Measurements from ENCODE around the gene MUS81.
"Not testable (repeated sequence)": the region's sequence is repeated elsewhere in the genome, so short reads cannot be mapped to it uniquely, and the experiment has no call there.

Gene MUS81

DNA sequence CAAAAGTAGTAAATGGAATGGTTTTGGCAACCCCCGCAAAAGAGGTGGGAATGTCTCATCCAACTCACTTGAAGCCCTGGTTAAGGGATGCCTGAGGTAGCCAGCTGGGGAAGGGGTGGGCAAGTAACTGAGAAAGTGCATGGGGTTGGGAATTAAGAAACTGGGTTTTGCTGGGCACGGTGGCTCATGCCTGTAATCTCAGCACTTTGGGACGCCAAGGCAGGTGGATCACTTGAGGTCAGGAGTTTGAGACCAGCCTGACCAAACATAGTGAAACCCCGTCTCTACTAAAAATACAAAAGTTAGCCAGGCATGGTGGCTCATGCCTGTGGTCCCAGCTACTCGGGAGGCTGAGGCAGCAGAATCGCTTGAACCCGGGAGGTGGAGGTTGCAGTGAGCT, 11.5 kb upstream of the MUS81 start:
- DNase-seq (ENCODE audit: low read depth in 2 of 2) = not testable (repeated sequence)

DNA sequence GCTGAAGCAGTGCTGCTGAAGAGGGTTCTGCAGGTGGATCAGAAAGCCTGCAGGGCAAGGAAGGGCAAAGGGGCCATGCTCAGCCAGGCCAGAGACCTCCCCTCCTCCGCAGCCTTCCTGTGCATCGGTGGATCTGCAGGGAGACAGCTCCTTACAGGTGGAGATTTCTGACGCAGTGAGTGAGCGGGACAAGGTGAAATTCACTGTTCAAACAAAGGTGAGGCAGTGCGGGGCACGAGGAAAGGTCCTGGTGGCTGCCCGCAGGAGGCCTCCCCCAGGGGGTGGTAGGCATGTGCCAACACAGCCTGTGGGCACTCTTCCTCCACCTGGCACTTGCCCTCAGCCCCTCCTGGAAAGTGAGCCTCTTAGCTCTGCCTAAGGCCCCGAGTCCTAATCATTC, 10.9 kb upstream of the MUS81 start:
- DNase-seq (ENCODE audit: low read depth in 2 of 2) = no peak

DNA sequence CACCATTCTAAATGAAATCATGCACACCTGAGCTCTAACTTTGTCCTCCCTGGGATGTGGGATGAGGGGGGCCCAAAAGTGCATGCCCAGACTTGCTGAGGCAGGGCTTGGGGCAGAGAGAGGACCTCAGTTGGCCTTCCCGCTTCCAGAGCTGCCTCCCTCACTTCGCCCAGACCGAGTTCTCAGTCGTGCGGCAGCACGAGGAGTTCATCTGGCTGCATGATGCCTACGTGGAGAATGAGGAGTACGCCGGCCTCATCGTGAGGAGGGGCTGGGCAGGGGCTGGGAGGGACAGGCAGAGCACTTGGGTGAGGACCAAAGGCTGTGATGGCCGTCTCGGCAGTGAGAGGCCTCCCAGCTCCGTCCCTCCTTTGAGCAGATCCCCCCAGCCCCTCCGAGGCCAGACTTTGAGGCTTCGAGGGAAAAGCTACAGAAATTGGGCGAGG, 10.4 kb upstream of the MUS81 start:
- no peak for DNase-seq (ENCODE audit: low read depth in 2 of 2)

DNA sequence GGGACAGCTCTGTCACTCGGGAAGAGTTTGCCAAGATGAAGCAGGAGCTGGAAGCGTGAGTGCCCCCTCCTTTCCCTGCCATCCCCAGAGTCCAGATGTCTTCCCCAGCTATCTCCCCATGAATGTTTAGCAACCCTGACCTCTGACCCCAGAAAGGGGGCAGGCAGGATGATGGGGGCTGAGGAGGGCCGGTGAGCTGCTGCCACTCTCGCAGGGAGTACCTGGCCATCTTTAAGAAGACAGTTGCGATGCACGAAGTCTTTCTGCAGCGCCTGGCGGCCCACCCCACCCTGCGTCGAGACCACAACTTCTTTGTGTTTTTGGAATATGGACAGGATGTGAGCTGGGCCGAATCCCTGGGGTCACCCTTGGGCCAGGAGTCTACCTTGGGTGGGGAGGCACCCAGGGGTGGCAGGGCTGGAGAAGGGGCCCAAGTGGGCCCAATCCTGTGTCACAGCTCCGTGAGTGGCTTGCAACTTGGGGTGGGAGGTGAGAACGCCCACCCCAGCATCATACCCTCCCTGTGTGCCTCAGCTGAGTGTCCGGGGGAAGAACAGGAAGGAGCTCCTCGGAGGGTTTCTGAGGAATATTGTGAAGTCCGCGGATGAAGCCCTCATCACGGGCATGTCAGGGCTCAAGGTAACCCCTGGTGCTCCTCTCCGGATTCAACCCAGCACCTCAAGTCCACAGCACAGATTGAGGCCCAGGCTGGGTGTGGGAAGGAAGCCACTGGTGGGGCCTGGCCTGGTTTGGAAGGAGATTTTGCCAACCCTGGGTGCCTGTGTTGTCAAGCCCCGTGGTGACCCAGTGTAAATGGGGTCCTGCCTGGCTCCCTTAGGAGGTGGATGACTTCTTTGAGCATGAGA, 9.8 kb upstream of the MUS81 start:
- no peak for DNase-seq (ENCODE audit: low read depth in 2 of 2)

DNA sequence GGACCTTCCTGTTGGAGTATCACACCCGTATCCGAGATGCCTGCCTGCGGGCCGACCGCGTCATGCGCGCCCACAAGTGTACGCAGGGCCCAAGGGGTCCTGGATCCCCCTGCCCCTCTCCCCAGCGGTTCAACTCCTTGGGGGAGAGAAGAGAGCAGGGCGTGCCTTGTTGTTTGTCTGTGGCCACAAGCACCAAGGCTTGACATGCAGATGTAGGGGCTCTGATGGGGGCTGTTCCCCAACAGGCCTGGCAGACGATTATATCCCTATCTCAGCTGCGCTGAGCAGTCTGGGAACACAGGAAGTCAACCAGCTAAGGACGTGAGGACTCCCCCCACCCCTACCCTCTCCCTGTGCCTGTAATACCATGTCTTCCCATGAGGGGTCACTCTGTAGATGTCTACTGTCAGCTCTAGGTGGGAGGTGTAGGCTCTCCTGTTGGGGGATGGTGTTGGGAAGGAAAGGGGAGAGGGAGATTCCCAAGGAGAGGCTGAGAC, 9.1 kb upstream of the MUS81 start:
- no peak for DNase-seq (ENCODE audit: low read depth in 2 of 2)

DNA sequence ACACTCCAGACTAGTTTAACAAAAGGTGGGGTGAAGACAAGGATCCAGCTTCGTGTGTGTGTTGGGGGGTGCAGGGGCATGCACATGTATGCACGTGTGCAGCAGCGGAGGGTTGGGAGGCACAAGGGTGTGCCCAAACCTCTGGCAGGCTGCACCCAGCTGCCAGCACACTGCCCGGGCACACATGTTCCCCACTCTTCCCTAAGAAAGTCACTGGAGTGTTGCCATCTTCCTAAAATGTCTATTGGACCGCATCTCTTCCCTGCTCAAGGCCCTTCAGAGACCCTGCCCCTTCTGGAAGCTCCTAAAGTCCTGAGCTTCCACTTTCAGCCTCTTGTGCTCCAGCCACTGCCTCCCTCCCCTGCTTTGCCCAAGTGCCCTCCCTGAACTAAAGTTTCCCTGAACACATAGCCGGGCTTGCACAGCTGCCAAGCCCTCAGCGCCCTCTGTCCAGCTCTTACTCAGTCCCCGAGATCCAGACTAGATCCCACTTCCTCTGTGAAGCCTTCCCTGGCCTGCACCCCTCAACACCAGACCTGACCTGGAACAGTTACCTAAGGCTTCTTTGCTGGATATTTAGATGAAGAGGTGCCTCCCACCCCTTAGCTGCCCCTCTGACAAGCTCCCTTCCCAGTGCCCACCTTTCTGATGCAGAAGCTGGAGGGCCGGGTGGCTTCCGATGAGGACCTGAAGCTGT, 8.3 kb upstream of the MUS81 start:
- DNase-seq (ENCODE audit: low read depth in 2 of 2) = no peak

DNA sequence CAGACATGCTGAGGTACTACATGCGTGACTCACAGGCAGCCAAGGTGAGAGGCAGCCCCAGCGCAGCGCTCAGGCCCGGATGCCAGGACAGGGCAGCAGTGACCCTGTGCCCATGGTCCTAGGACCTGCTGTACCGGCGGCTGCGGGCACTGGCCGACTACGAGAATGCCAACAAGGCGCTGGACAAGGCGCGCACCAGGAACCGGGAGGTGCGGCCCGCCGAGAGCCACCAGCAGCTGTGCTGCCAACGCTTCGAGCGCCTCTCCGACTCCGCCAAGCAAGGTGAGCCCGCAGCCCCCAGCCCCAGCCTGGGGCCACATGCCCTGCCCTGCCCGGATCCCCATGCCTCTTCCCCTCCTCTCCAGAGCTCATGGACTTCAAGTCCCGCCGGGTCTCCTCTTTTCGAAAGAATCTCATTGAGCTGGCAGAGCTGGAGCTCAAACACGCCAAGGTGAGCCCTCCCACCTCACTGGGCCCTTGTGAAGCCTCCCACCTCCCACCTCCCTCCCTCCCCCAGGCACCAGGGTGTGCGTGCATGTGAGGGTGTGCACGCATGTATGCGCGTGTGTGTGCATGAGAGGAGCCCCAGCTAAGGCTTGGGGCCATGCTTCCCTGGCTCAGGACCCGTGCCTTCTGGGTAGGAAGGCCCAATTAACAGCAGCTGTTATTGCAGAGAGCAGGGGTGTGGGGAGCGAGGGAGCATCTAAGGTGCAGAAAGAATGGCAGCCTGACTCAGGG, 7.6 kb upstream of the MUS81 start:
- no peak for DNase-seq (ENCODE audit: low read depth in 2 of 2)

DNA sequence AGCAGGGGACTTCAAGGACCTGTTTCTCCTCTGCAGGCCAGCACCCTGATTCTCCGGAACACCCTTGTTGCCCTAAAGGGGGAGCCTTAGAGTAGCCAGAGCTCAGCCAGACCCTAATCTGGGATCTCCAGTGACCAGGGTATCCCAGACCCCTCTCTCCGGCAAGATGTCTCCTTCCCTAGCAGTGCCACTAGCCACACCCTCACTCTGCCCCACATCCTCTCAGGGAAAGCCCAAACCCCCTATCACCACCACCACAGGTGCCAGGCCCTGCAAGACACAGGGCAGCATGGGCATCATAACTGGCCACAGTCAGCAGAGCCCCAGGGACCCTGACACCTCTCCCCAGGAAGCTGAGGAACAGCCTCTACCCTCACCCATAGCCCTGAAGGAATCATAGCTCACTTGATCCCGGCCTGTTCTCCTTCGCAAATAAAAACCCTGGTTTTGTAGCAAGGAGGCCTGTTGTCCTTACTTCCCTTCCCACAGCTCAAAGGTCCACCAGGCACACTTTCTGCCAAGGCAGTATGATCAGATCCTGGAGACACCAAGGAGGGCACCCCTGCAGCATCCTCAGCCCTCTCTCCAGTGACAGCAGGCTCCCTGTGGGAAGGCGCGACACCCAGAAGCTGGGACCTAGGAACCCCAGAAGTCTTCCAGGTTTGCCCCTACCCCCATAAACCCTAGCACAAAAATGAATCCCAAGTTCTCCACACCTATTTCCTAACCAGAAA, 6.8 kb upstream of the MUS81 start:
- no peak for DNase-seq (ENCODE audit: low read depth in 2 of 2)

DNA sequence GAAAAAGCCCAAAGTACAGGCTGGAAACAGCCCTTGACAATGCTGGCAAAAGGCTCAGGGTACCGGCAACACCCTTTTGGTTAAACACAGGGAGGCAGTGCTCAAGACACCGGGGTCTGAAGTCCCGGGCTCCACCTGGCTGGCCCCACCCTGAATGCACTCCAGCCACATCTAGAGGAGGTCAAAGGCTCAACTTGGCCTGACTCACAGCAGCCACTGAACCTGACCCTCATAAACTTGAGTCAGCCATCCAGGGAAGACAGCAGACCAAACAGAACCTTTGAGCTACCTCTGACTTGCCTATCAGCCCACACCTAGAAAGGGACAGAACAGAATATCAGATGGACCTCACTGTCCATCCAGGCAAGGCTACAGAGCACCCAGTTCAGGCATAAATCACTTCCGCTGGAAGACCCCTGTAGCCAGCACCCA, 6.1 kb upstream of the MUS81 start:
- DNase-seq (ENCODE audit: low read depth in 2 of 2) = no peak

DNA sequence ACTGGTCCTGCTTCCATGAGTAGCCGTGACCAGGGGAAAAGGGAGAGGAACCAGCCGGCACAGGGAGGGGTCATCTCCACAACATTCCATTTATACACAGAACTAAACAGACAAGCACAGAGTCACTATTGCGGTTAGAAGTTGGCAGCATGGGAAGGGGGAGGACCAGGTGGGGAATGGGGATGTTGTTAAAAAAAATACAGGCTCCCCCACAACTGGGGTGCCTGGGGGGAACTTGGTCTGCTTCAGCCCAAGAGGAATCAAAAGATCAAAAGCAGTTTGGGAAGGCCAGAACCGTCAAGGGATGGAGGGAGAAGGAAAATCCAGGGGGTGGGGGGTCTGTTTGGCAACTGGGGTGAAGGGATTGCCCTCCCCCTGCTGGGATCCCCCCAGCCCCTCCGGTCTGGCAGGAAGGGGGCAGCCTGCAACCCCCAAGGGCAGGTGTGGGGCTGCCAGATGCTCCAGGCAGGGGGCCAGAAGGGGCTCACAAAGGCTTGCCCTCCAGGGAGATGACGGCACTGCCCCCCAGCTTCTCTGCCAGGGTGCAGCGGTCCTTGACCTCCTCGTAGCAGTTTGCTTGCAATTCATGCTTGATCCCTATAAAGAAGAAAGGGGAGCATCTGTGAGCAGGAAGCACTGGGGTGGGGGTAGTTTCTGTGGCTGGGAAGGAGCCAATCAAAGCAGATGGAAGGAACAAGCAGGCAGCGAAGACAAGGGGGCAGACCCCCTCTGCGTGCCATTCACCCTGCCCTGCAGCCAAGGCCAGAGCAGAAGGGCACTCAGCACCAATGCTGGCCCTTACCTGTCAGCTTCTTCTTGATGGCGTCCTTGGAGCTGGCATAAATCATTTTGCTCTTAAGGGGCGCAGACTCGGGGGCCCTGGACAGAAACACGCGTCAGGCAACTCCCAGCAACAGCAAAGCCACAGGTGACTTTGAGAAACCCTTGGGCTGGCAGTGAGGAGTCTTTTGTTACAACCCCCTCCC, 5.1 kb upstream of the MUS81 start:
- no peak for DNase-seq (ENCODE audit: low read depth in 2 of 2)

DNA sequence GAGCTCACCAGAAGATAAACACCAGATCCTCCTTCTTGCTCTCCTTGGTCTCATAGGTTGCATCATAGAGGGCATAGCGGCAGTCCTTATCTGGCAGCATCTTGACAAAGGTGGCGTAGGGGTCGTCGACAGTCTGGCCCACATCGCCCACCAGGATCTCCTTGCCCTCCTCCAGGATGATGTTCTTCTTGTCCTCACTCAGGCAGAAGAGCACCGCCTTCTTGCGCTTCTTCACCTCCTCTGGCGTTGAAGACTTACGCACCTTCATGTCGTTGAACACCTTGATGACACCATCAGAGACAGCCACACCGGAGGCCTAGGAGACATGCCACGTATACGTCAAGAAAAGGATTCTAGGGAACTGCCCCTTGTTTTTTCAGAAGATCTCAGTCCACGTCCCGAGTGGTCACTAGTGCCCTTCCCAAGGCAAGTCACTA, 4.3 kb upstream of the MUS81 start:
- no peak for DNase-seq (ENCODE audit: low read depth in 2 of 2)

DNA sequence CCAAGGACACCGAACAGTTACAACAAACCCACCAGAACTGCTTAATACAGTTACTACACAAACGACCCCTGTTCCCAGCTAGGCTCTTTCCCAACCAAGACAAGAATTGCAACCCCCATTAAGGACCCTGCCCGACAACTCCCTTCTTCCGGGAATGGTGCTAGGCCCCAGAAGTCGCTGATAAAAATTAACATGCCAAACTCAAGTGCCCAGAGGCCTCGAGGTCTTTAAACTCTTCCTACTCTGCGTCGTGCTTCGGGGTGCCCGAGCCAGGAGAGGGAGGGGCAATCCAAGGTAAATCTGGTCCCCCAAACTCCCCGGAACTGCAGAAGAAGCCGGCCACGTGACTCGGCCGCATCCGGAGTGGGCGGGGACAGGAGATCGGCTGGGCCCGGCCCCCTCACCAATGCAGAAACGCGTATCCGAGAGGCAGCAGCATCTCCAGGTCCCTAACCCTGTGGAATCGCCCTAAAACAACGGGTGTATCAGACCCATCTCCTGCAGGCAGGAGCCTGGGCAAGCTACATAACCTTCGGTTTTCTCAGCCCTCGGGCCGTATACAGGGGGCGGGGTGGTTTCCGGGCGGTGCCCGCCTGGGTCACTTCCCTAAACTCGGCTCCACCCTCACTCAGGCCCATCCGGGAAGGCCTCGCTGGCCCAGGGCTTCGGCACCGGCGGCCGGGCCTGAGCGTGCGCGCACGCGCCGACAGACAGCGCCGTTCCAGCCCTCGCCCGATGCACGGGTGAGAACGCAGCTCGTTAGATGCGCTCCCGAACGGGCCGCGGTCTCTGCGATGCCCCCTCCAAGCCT, 3.3 kb upstream of the MUS81 start:
- peak; percentile 73 to 74 for DNase-seq (ENCODE audit: low read depth in 2 of 2)

DNA sequence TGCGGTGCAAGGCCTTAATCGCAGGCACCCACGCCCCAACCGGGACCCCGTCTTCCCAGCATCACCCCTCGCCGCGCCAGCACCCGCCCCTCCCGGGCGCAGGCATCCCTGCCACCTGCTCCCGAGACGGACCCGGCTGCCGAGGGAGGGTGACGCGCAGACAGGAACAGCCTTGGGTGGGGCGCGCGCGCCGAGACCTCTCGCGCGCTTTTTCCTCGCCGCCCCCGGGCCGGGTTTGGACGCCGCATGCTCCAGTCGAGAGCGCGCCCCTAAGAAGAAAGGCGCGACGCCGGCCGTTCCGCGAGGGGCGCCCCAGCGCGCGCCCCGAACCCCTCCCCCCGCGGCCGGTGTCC, 2.8 kb upstream of the MUS81 start:
- peak in 1 of 2 donors; percentile 40 for DNase-seq (ENCODE audit: low read depth in 2 of 2)

DNA sequence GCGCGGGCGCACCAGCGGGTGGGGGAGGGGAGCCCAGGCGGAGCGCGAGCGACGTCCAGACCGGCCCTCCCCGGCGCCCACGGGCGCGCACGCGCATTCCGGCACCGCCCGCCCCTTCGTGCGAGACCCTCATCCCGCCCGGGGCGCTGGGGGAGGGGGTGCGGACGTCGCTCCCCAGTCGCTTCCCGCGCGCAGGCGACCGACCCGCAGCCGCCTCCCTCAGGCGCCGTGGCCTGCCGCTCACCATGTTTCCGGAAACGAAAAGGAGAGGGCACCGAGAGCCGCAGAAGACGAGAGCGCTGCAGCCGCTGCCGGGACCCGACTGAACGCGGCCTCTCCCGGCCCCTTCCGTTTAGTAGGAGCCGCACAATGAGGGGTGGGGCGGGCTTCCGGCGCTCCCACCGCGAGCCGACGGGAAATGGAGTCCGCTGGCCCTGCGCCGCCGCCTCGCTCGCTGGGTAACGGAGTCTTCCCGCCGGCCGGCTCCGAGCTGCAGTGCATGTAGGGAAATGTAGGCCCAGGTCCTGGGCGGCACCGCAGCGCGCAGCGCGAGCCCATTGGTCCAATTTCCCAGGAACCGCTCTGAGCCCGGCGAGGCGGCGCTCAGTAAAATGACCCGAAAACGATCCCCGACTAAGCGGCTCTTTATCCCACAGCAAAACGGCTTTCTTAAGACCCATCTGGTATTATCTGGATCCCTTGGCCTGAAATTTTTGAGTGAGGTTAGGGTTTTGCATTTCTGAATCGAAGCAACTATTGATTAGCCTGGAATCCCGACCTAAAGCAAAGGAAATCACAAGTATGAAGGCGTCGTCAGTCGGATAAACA, 2.2 kb upstream of the MUS81 start, which contains the start of gene CFL1:
CFL1 (minus strand) TSS at position 328 of the 828 bp plus-strand sequence; CDS start at position 247, 81 bp downstream.
- peak; percentile 94 to 96 for DNase-seq (ENCODE audit: low read depth in 2 of 2)

DNA sequence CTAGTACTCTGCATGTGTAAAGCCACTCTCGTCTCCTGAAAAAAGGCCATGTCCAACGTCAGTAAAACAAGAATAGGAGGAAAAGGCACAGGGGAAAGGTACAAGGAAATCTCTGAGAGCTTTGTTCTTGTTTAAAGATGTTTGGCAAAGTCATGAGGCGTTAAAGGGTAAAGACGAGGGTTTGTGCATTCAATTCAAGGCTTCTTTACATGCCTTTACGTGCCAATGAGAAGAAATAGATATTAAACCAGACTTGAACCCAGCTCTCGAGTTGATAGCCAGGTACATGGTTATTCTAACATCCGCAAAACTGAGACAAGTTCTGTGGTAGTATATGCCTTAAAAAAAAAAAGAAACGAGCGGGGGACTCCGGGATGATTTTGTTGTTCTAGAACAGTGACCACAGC, 1.5 kb upstream of the MUS81 start:
- no peak for DNase-seq (ENCODE audit: low read depth in 2 of 2)

DNA sequence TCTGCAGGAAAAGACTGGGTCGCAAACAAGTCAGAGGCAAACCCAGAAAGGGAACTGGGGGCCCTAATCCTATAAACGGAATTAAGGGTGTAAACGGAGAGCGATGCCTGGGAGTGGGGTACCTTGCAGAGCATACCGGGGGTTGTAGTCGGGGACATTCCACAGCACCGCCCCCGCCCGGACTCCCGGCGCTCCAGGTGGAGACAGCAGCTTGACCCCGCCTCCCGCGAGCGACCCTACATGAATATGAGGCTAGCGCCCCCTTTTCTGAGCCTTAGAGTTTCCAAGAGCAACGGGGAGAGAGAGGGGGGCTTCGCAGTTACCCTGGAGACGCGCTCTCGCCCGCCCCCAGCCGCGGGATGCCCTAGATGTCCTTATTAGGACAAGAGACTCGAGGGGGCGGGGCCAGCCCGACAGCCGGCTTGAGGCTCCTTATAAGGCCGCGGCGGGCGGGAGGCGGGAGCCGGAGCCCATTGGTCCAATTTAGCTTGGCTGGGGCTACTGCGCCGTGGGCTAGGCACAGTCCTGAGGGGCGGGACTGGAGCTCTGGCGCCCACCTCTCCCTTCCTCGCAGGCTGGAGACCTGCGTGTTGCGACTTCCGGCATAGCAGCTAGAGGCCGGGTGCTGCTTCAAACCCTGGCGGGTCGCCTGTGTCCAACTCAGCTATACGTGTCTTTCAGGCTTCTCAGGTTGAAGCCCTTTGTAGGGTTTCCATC, 980 bp upstream of the MUS81 start:
- peak; percentile 93 to 99 for DNase-seq (ENCODE audit: low read depth in 2 of 2)

DNA sequence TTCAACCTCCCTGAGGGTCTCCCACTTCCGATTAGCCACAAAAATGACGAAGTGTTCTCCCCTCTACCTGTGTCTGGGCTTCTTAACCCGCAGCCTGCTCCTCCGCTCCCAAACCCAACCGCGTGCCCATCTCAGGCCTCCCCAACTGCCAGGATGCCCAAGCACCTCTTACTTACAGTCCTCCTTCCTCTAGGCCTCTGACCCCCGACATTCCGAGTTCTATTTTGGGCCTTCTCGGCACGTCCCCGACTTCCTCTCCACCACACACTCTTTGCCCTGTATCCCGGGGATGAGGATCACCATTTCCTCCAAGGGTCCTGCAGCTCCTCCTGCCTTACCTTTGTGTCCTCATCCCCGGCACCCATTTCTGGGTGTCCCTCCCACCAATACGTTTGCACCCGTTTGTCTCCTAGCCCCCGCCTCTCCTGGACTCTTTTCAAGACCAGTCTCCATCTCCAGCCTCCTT, 388 bp upstream of the MUS81 start:
- no peak for DNase-seq (ENCODE audit: low read depth in 2 of 2)

DNA sequence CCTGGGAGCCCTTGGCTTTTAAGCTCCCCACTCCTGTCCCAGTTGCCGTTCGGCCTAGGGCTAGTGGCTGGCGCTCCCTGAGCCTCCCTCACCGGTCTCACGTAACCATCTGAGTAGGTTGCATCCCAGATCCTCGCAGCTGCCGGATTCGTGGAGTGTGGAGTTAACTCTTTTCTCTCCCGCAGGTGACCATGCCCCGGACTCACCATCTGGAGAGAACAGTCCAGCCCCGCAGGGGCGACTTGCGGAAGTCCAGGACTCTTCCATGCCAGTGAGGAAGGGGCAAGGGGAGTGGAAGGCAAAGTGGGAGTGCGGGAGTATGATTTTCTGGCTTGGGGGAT, 902 bp downstream of the MUS81 start:
- no peak for DNase-seq (ENCODE audit: low read depth in 2 of 2)
